ENCODE results near the gene PIM3. TPM values are rescaled to one million over a fixed set of nuclear protein-coding genes. Genes with fewer than 3 reads are reported as not detected.

The PIM3 gene
- total RNA-seq, 4 donors from 2014 or later = 98.3 to 138 (median 119) TPM

- Histone ChIP-seq H3K4me3 (peak overlapping the region in 1 of 4 donors; percentile 60), H3K27ac (peak overlapping the region; percentile 91 to 98 (median 96)), H3K36me3 (no peaks in the 10 kb centered on the region), H3K27me3 (peaks cover 0 to 7% of the 10 kb centered on the region in 2 donors), H3K4me1 (peaks cover 0 to 90% (median 61%) of the 10 kb centered on the region in 4 donors), H3K9me3 (no peaks in the 10 kb centered on the region)
- DNase-seq (ENCODE audit: low spot score in 2 of 2) = peak; percentile 74 to 75
- TF ChIP-seq CTCF (IDR thresholded peaks at IDR 0.05) = peak in 2 of 5 experiments; percentile 17 to 28
- peak in 1 of 2 donors; percentile 91 for TF ChIP-seq EP300 (IDR thresholded peaks at IDR 0.05)
- TF ChIP-seq POLR2A (IDR thresholded peaks at IDR 0.05) = peak in 1 of 2 donors; percentile 40
- 67 to 76% methylated on average over 27 of the region's 27 CpGs for WGBS, 2 donors
Observed at GRCh38 chr22:49933236-49934159, 27.1 kb upstream of the PIM3 start.

GRCh38 chr22:49934160-49934890 lies 26.2 kb upstream of the PIM3 start:
- WGBS, 2 donors = 60 to 77% methylated on average over 13 to 21 of the region's 24 CpGs
- H3K27ac ChIP-seq = peak overlapping the region; percentile 91 to 98 (median 96)
- DNase-seq (ENCODE audit: low spot score in 2 of 2) = peak in 1 of 2 donors; percentile 37
- peaks cover 0 to 93% (median 61%) of the 10 kb centered on the region in 4 donors for H3K4me1 ChIP-seq
- H3K36me3 ChIP-seq = no peaks in the 10 kb centered on the region
- peak overlapping the region; percentile 39 to 60 (median 52) for H3K4me3 ChIP-seq
- H3K27me3 ChIP-seq = no peaks in the 10 kb centered on the region
- TF ChIP-seq EP300 (IDR thresholded peaks at IDR 0.05) (peak in 1 of 2 donors; percentile 67), CTCF (IDR thresholded peaks at IDR 0.05) (no peak), POLR2A (IDR thresholded peaks at IDR 0.05) (no peak)
- H3K9me3 ChIP-seq = no peaks in the 10 kb centered on the region

- no peaks in the 10 kb centered on the region for H3K36me3 ChIP-seq
- no peak for TF ChIP-seq EP300 (IDR thresholded peaks at IDR 0.05)
- no peak for TF ChIP-seq POLR2A (IDR thresholded peaks at IDR 0.05)
- TF ChIP-seq CTCF (IDR thresholded peaks at IDR 0.05) = no peak
- peaks cover 0 to 89% (median 59%) of the 10 kb centered on the region in 4 donors for H3K4me1 ChIP-seq
- peak overlapping the region; percentile 39 to 60 (median 52) for H3K4me3 ChIP-seq
- H3K27ac ChIP-seq = peak overlapping the region; percentile 91 to 98 (median 96)
- DNase-seq (ENCODE audit: low spot score in 2 of 2) = peak; percentile 62 to 78
- no peaks in the 10 kb centered on the region for H3K27me3 ChIP-seq
- H3K9me3 ChIP-seq = no peaks in the 10 kb centered on the region
- WGBS, 2 donors = 20% methylated on average over 18 of the region's 56 CpGs; no CpG with 5 or more reads in 1 of the 2 donors
Observed at GRCh38 chr22:49934891-49935557, 25.5 kb upstream of the PIM3 start.

GRCh38 chr22:49935561-49935960 lies 25.0 kb upstream of the PIM3 start:
- Histone ChIP-seq H3K4me3 (peak overlapping the region; percentile 39 to 60 (median 52)), H3K9me3 (no peaks in the 10 kb centered on the region), H3K27ac (peak overlapping the region; percentile 91 to 98 (median 96)), H3K27me3 (no peaks in the 10 kb centered on the region), H3K36me3 (no peaks in the 10 kb centered on the region), H3K4me1 (peaks cover 0 to 84% (median 57%) of the 10 kb centered on the region in 4 donors)
- WGBS, 2 donors = 10% methylated on average over 5 of the region's 16 CpGs; no CpG with 5 or more reads in 1 of the 2 donors
- DNase-seq (ENCODE audit: low spot score in 2 of 2) = no peak
- TF ChIP-seq POLR2A (IDR thresholded peaks at IDR 0.05) (no peak), CTCF (IDR thresholded peaks at IDR 0.05) (no peak), EP300 (IDR thresholded peaks at IDR 0.05) (no peak)
